Stimulated activated memory B cell treated with anti-CD40 and anti-IgM and Interleukin-4, amounts not matched to agents 10 μg/mL and 1 μg/mL and 100 μg/mL, for 72 hours (primary cell): Measurements from ENCODE around the gene MAGI2.

Experiments used
- ATAC-seq: fragments of 150-1000 bp; cut with Tn5 transposase; 2 replicates; pipeline ENCODE4 v1.10.0; 2021
- H3K27ac Mint-ChIP-seq: one replicate; pipeline ENCODE4 v1.8.0; 2022; ENCODE audit warnings: mild to moderate bottlenecking, mixed read lengths
- H3K27me3 Mint-ChIP-seq: one replicate; pipeline ENCODE4 v1.8.0; 2022; ENCODE audit warnings: mixed read lengths
- H3K36me3 Mint-ChIP-seq: one replicate; pipeline ENCODE4 v1.8.0; 2022; ENCODE audit warnings: mixed read lengths
- H3K4me1 Mint-ChIP-seq: one replicate; pipeline ENCODE4 v1.8.0; 2022; ENCODE audit warnings: mixed read lengths
- H3K4me3 Mint-ChIP-seq: one replicate; pipeline ENCODE4 v1.8.0; 2022; ENCODE audit warnings: mild to moderate bottlenecking, moderate library complexity, mixed read lengths
- H3K9me3 Mint-ChIP-seq: one replicate; pipeline ENCODE4 v1.8.0; 2022; ENCODE audit warnings: mixed read lengths

The MAGI2 gene

DNA sequence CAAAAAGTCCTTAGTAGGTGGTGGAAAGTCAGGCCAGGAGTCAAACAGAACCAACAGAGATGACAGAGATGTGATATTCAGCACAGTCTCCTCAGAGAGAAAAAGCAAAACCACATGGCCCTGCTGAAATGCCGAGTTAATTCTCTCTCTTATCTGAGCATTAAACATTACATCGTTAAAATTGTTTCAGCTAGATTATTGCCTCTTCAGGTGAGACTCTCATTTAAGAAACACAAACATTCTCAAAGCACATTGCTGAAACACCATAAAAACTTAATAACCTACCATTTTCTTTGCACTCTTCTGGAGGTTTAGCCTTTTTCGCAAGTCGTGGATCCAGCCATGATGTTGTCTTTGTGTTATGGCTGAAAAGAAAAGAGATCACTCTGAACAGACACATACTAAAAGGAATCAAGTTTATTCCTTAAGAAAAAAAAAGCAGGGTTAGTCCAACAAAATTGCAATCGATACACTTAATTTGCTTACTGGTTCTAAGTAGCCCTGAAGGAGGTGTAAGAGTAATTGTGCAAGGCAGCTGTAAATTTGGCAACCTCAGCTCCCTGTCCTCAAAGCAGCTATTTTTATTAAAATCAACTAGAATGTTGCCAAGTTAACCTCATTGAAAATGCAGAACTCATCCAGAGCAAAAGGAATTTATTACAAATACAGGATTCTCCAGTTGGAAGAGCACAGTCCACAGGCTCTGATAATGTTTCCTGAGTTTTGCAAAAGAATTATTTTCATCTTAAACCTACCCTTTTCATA, 963.8 kb downstream of the MAGI2 start:
- ATAC-seq, result no peak
- Mint-ChIP-seq H3K27ac (no peak overlapping the region), H3K36me3 (no peaks in the 10 kb centered on the region), H3K9me3 (no peaks in the 10 kb centered on the region), H3K4me3 (no peak overlapping the region), H3K27me3 (no peaks in the 10 kb centered on the region), H3K4me1 (no peaks in the 10 kb centered on the region)

DNA sequence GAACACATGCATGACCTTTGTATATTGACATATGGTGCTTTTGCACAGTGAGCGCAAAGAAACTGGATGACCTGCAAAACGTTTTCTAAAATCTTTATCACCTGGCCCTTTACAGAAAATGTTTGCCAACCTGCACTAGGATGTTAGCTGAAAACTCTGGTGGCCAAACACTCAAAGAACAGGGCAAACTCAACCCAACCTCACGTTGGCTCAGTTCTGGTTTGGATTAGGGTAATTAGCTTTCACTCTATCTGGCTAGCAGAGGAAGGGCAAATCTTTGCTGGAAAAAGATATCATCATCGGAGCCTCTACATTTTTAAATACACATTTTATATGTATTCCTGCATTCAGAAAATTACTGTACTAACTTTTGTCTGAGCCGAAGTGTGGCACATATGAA, 966.0 kb downstream of the MAGI2 start:
- Mint-ChIP-seq H3K4me1 (no peaks in the 10 kb centered on the region), H3K4me3 (no peak overlapping the region)
- no peak for ATAC-seq

DNA sequence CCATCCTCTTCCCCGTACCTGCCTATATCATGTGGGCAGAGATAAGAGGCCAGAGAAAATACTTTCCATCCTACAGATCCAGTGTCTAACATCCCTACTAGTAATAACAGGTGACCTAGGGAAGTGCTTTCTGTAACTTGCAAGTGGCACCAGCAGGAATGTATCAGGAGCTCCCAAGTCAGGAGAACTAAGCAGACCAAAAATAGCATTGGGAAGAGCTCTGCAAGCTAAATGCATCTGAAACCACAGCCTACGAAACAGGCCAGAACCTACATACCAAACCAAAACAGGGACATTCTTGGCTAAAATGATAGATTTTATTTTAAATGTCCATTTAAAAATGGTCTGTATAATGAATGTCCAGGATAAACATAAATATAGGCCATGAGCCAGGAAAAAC, 974.1 kb downstream of the MAGI2 start:
- no peaks in the 10 kb centered on the region for H3K27me3 Mint-ChIP-seq
- ATAC-seq, result no peak
- no peaks in the 10 kb centered on the region for H3K36me3 Mint-ChIP-seq
- no peak overlapping the region for H3K27ac Mint-ChIP-seq
- no peaks in the 10 kb centered on the region for H3K4me1 Mint-ChIP-seq
- no peak overlapping the region for H3K4me3 Mint-ChIP-seq
- peaks cover 5% of the 10 kb centered on the region for H3K9me3 Mint-ChIP-seq

More for the DNA sequence above, 966.0 kb downstream of the MAGI2 start:
- no peak overlapping the region for H3K27ac Mint-ChIP-seq
- H3K27me3 Mint-ChIP-seq, result no peaks in the 10 kb centered on the region
- H3K36me3 Mint-ChIP-seq, result no peaks in the 10 kb centered on the region
- H3K9me3 Mint-ChIP-seq, result no peaks in the 10 kb centered on the region

DNA sequence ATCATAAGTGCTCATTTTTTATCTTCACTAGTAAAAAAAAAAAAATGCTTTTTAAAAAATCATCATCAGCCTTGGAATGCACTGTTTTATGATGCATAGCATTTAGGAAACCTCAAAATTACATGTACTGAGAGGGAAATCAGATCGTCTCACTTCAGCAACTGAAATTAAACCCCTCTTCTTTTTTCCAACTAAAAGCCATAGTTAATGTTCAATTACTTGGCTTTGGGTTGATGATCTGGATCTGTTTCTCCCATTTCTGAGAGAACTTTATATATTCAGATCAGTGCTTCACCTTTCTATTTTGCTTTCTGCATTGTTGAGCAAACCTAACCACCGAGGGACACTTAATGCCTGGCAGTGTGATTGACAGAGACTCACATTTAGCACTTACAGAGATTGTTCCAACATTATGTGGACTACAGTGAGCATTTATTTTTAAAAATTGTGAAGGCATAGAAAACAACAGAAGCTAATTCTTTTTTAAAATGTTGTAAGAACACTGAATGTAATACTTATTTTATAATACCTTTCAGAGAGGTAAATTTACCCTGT, 976.5 kb downstream of the MAGI2 start:
- Mint-ChIP-seq H3K4me1 (no peaks in the 10 kb centered on the region), H3K36me3 (no peaks in the 10 kb centered on the region), H3K27ac (no peak overlapping the region), H3K4me3 (no peak overlapping the region), H3K9me3 (peaks cover 5% of the 10 kb centered on the region), H3K27me3 (no peaks in the 10 kb centered on the region)
- no peak for ATAC-seq

GRCh38 chr7:78473571-78474301, 979.7 kb downstream of the MAGI2 start:
- H3K4me3 Mint-ChIP-seq, result no peak overlapping the region
- no peaks in the 10 kb centered on the region for H3K36me3 Mint-ChIP-seq
- H3K9me3 Mint-ChIP-seq, result peaks cover 5% of the 10 kb centered on the region
- ATAC-seq, result no peak
- H3K27ac Mint-ChIP-seq, result no peak overlapping the region
- H3K4me1 Mint-ChIP-seq, result no peaks in the 10 kb centered on the region
- H3K27me3 Mint-ChIP-seq, result no peaks in the 10 kb centered on the region

GRCh38 chr7:78473021-78473420, 980.4 kb downstream of the MAGI2 start:
- H3K9me3 Mint-ChIP-seq, result peaks cover 2% of the 10 kb centered on the region
- H3K27ac Mint-ChIP-seq, result no peak overlapping the region
- no peaks in the 10 kb centered on the region for H3K36me3 Mint-ChIP-seq
- ATAC-seq, result no peak
- H3K4me3 Mint-ChIP-seq, result no peak overlapping the region
- no peaks in the 10 kb centered on the region for H3K4me1 Mint-ChIP-seq
- H3K27me3 Mint-ChIP-seq, result no peaks in the 10 kb centered on the region

DNA sequence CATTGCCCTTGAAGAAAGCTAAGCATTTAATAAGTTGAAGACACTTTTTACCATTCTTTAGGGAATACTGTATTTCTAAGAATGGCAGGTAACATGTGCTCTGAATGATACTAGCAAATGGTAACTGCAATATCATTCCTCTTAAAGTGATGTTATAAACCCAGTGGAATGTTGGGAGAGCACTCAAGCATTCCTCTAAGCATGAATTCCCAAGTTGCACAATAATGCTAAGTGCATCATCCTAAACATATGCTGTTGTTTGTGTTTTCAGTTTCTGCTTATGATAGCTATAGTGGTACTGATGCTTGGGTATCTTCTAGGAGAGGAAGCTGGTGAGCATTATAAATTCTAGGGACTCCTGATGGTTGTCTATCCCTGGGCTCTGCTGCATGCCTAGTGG, 980.9 kb downstream of the MAGI2 start:
- Mint-ChIP-seq H3K36me3 (no peaks in the 10 kb centered on the region), H3K4me3 (no peak overlapping the region), H3K4me1 (no peaks in the 10 kb centered on the region), H3K27me3 (no peaks in the 10 kb centered on the region), H3K27ac (no peak overlapping the region), H3K9me3 (peaks cover 2% of the 10 kb centered on the region)
- no peak for ATAC-seq

- Mint-ChIP-seq H3K27me3 (no peaks in the 10 kb centered on the region), H3K27ac (no peak overlapping the region), H3K4me3 (no peak overlapping the region), H3K9me3 (no peaks in the 10 kb centered on the region), H3K36me3 (no peaks in the 10 kb centered on the region), H3K4me1 (no peaks in the 10 kb centered on the region)
- ATAC-seq, result no peak
These were observed 987.6 kb downstream of the MAGI2 start for GRCh38 chr7:78465894-78466293.

DNA sequence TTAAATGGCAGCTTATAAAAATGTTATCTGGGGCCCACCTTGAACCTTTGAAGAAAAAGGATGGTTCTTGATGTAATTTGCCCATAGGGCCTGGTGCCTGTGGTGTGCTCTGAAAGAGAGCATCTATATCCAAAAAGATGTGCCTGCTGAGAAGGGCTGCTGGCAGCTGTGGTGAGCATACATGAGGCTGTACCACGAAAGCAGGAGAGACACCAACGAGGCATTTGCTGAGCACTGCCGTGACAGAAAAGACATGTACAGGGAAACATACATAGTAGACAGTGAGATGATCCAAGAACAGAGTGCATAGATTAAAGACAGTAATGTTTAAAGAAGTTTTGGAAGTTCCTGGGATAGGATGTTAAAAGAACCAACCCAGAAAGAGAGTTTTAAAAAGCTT, 990.4 kb downstream of the MAGI2 start:
- Mint-ChIP-seq H3K9me3 (no peaks in the 10 kb centered on the region), H3K4me3 (no peak overlapping the region), H3K27ac (no peak overlapping the region), H3K27me3 (no peaks in the 10 kb centered on the region), H3K36me3 (no peaks in the 10 kb centered on the region), H3K4me1 (no peaks in the 10 kb centered on the region)
- ATAC-seq, result no peak

GRCh38 chr7:78450706-78451105, 1002.8 kb downstream of the MAGI2 start:
- no peak overlapping the region for H3K27ac Mint-ChIP-seq
- no peaks in the 10 kb centered on the region for H3K4me1 Mint-ChIP-seq
- no peak for ATAC-seq
- H3K9me3 Mint-ChIP-seq, result no peaks in the 10 kb centered on the region
- H3K4me3 Mint-ChIP-seq, result no peak overlapping the region
- no peaks in the 10 kb centered on the region for H3K27me3 Mint-ChIP-seq
- no peaks in the 10 kb centered on the region for H3K36me3 Mint-ChIP-seq

DNA sequence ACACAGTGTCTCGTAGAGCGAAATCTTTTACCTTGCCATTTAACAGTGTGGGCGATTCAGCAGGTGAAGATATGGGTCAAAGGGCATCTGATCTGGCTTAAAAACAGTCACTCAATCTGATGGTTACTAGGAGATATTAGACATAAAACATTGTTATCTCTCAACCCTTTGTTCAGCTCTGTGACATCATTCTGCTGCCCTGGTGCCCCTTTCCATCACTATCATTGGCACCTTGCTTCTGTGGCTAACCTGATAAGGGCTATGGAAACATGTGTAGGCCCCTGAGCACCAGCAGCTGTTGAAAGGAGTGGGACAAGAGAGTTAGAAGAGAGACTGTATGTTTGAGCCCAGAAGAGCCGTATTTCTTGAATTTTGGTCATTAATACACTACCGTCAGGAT, 1004.6 kb downstream of the MAGI2 start:
- Mint-ChIP-seq H3K4me3 (no peak overlapping the region), H3K27me3 (no peaks in the 10 kb centered on the region), H3K27ac (no peak overlapping the region), H3K9me3 (no peaks in the 10 kb centered on the region), H3K36me3 (no peaks in the 10 kb centered on the region), H3K4me1 (no peaks in the 10 kb centered on the region)
- ATAC-seq, result no peak

DNA sequence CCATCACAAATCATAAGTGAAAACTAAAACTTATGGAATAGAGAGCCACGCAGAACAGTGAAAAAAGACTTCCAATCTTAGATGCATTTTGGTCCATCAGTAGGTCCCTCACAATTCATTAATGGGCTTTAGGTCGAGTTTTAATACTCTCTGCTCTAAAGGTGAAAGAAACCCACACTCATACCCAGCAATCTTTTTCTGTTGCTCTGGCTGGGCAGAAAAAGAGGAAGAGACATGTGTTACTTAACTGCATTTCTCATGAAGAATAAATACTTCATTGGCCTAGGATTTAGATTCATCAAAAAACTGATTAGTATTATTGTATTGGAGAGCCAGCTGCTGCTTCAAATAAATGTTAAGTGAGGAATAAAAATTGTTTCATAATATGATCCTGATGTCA, 1009.2 kb downstream of the MAGI2 start:
- Mint-ChIP-seq H3K4me1 (no peaks in the 10 kb centered on the region), H3K9me3 (no peaks in the 10 kb centered on the region), H3K27me3 (no peaks in the 10 kb centered on the region), H3K4me3 (no peak overlapping the region), H3K27ac (no peak overlapping the region), H3K36me3 (no peaks in the 10 kb centered on the region)
- ATAC-seq, result no peak

- Mint-ChIP-seq H3K4me1 (no peaks in the 10 kb centered on the region), H3K27me3 (no peaks in the 10 kb centered on the region), H3K9me3 (no peaks in the 10 kb centered on the region), H3K27ac (no peak overlapping the region), H3K4me3 (no peak overlapping the region), H3K36me3 (no peaks in the 10 kb centered on the region)
- no peak for ATAC-seq
These were observed 1009.7 kb downstream of the MAGI2 start for GRCh38 chr7:78443811-78444210.

DNA sequence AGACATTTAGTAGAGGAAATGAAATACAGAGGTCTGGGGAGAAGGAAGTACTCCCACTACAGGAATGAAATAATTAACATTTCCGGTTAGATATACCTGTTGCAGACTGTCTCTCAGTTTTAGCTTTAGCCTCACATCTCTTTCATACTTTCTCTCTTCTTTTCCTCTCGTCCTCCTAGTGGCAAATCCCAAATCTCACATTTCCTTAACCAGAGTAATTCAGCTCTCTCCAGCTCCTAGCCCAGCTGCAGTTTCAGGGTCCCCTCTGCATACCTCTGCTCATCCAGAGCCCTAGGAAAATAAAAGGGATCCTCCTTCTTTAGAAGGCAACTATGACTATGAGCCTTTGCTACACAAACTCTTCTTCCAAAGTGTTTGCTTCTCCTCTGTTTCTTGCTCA, 1011.7 kb downstream of the MAGI2 start:
- Mint-ChIP-seq H3K27ac (no peak overlapping the region), H3K27me3 (no peaks in the 10 kb centered on the region), H3K4me3 (no peak overlapping the region), H3K9me3 (no peaks in the 10 kb centered on the region), H3K36me3 (no peaks in the 10 kb centered on the region), H3K4me1 (no peaks in the 10 kb centered on the region)
- ATAC-seq, result no peak

GRCh38 chr7:78438433-78438832, 1015.0 kb downstream of the MAGI2 start:
- H3K36me3 Mint-ChIP-seq, result no peaks in the 10 kb centered on the region

DNA sequence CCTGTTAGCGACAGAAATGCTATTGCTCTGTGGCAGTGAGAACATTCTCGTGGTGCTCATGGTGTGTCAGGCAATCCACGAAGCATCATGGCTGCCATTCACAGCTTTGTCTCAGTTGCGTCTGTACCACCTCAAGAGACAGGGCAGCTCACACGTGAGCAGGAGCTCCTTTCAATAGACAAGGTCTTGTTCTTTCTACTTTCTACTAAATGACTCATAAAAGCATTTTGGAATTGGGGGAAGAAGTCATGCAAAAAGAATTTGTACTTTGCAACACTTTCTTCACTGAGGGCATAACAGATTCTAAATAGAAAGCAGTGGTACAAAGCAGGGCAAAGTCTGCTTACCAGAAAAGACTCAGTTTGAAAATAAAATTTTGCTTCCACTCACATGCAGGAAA, 1016.3 kb downstream of the MAGI2 start:
- no peak for ATAC-seq
- no peaks in the 10 kb centered on the region for H3K27me3 Mint-ChIP-seq
- no peak overlapping the region for H3K27ac Mint-ChIP-seq
- no peak overlapping the region for H3K4me3 Mint-ChIP-seq
- no peaks in the 10 kb centered on the region for H3K4me1 Mint-ChIP-seq
- no peaks in the 10 kb centered on the region for H3K36me3 Mint-ChIP-seq
- no peaks in the 10 kb centered on the region for H3K9me3 Mint-ChIP-seq

More at GRCh38 chr7:78438433-78438832, 1015.0 kb downstream of the MAGI2 start:
- no peak overlapping the region for H3K4me3 Mint-ChIP-seq
- H3K9me3 Mint-ChIP-seq, result no peaks in the 10 kb centered on the region
- H3K27ac Mint-ChIP-seq, result no peak overlapping the region
- ATAC-seq, result no peak
- no peaks in the 10 kb centered on the region for H3K4me1 Mint-ChIP-seq
- no peaks in the 10 kb centered on the region for H3K27me3 Mint-ChIP-seq
